ENCODE results near the gene BCAR3. TPM values are rescaled to one million over a fixed set of nuclear protein-coding genes. Genes with fewer than 3 reads are reported as not detected.
A peak's percentile ranks its signal among the peaks of the same experiment; 100 is the strongest.

BCAR3 gene
- total RNA-seq, 4 donors from 2014 or later: 20.2 to 47.2 (median 32.3) TPM

GRCh38 chr1:93720956-93721626 lies 39.5 kb upstream of the BCAR3 start:
- intact Hi-C loops (cut with DNase I): no loop called here
- no peak overlapping the region for H3K4me3 ChIP-seq
- H3K27me3 ChIP-seq: no peaks in the 10 kb centered on the region
- 92% methylated on average over 7 of the region's 7 CpGs for WGBS
- DNase-seq (ENCODE audit: extremely low spot score): no peak
- no peak overlapping the region for H3K27ac ChIP-seq (replicated peaks in 1 of 4)
- no peak for TF ChIP-seq EP300 (IDR thresholded peaks at IDR 0.05)
- TF ChIP-seq CTCF (IDR thresholded peaks at IDR 0.05): no peak
- no peak for TF ChIP-seq POLR2AphosphoS5 (IDR thresholded peaks at IDR 0.05)
- no peak for TF ChIP-seq POLR2A (IDR thresholded peaks at IDR 0.05; ENCODE audit: low read depth)
- H3K9me3 ChIP-seq: no peaks in the 10 kb centered on the region
- peaks cover 18 to 37% (median 30%) of the 10 kb centered on the region in 4 donors for H3K4me1 ChIP-seq
- H3K36me3 ChIP-seq: no peaks in the 10 kb centered on the region

GRCh38 chr1:93717640-93718039 lies 36.0 kb upstream of the BCAR3 start:
- no peaks in the 10 kb centered on the region for H3K27me3 ChIP-seq
- WGBS: 93% methylated on average over 7 of the region's 7 CpGs
- DNase-seq (ENCODE audit: extremely low spot score): no peak
- H3K36me3 ChIP-seq: no peaks in the 10 kb centered on the region
- peaks cover 24 to 37% (median 29%) of the 10 kb centered on the region in 4 donors for H3K4me1 ChIP-seq
- intact Hi-C loops (cut with DNase I): no loop called here
- H3K9me3 ChIP-seq: no peaks in the 10 kb centered on the region
- TF ChIP-seq CTCF (IDR thresholded peaks at IDR 0.05) (no peak), POLR2AphosphoS5 (IDR thresholded peaks at IDR 0.05) (no peak), EP300 (IDR thresholded peaks at IDR 0.05) (no peak), POLR2A (IDR thresholded peaks at IDR 0.05; ENCODE audit: low read depth) (no peak)
- H3K4me3 ChIP-seq: no peak overlapping the region
- no peak overlapping the region for H3K27ac ChIP-seq (replicated peaks in 1 of 4)

- intact Hi-C loops (cut with DNase I): no loop called here
- no CpG with 5 or more reads among the region's 2 CpGs for WGBS
- no peaks in the 10 kb centered on the region for H3K27me3 ChIP-seq
- no peak for DNase-seq (ENCODE audit: extremely low spot score)
- H3K27ac ChIP-seq (replicated peaks in 1 of 4): no peak overlapping the region
- no peak overlapping the region for H3K4me3 ChIP-seq
- TF ChIP-seq POLR2A (IDR thresholded peaks at IDR 0.05; ENCODE audit: low read depth) (no peak), CTCF (IDR thresholded peaks at IDR 0.05) (no peak), EP300 (IDR thresholded peaks at IDR 0.05) (no peak), POLR2AphosphoS5 (IDR thresholded peaks at IDR 0.05) (no peak)
- peaks cover 17 to 30% (median 22%) of the 10 kb centered on the region in 4 donors for H3K4me1 ChIP-seq
- no peaks in the 10 kb centered on the region for H3K36me3 ChIP-seq
- no peaks in the 10 kb centered on the region for H3K9me3 ChIP-seq
Measured at GRCh38 chr1:93716941-93717368, 35.3 kb upstream of the BCAR3 start.

GRCh38 chr1:93716163-93716562 lies 34.5 kb upstream of the BCAR3 start:
- no peak for TF ChIP-seq POLR2A (IDR thresholded peaks at IDR 0.05; ENCODE audit: low read depth)
- TF ChIP-seq POLR2AphosphoS5 (IDR thresholded peaks at IDR 0.05): no peak
- no peak overlapping the region for H3K4me3 ChIP-seq
- no peaks in the 10 kb centered on the region for H3K27me3 ChIP-seq
- intact Hi-C loops (cut with DNase I): no loop called here
- H3K36me3 ChIP-seq: no peaks in the 10 kb centered on the region
- DNase-seq (ENCODE audit: extremely low spot score): no peak
- H3K9me3 ChIP-seq: no peaks in the 10 kb centered on the region
- peaks cover 9 to 22% (median 15%) of the 10 kb centered on the region in 4 donors for H3K4me1 ChIP-seq
- peak overlapping the region in 3 of 4 donors; percentile 1 to 16 (median 11) for H3K27ac ChIP-seq (replicated peaks in 1 of 4)
- WGBS: 55% methylated on average over 1 of the region's 1 CpG

GRCh38 chr1:93715529-93716126 lies 34.0 kb upstream of the BCAR3 start:
- no peak overlapping the region for H3K4me3 ChIP-seq
- TF ChIP-seq POLR2A (IDR thresholded peaks at IDR 0.05; ENCODE audit: low read depth) (no peak), EP300 (IDR thresholded peaks at IDR 0.05) (no peak), POLR2AphosphoS5 (IDR thresholded peaks at IDR 0.05) (no peak), CTCF (IDR thresholded peaks at IDR 0.05) (no peak)
- H3K4me1 ChIP-seq: peaks cover 9 to 17% (median 13%) of the 10 kb centered on the region in 4 donors
- DNase-seq (ENCODE audit: extremely low spot score): no peak
- peak overlapping the region in 3 of 4 donors; percentile 1 to 16 (median 11) for H3K27ac ChIP-seq (replicated peaks in 1 of 4)
- H3K36me3 ChIP-seq: no peaks in the 10 kb centered on the region
- no peaks in the 10 kb centered on the region for H3K9me3 ChIP-seq
- H3K27me3 ChIP-seq: no peaks in the 10 kb centered on the region
- WGBS: 48% methylated on average over 10 of the region's 10 CpGs
- intact Hi-C loops (cut with DNase I): no loop called here

All from esophagus muscularis mucosa (tissue), 4 donors.